Smooth muscle cell (in vitro differentiated cells): ENCODE results near the gene MAD1L1. TPM values are rescaled to one million over a fixed set of nuclear protein-coding genes. Genes with fewer than 3 reads are reported as not detected.

Experiments used
- DNase-seq: peaks from one replicate; lab custom pipeline; 2025; ENCODE audit not compliant: unreplicated experiment; lab: John Stamatoyannopoulos, UW
- H2AFZ ChIP-seq: fragments of 200-600 bp; sonication (generic); 2 replicates; pipeline ENCODE4 v1.6.0; 2016; ENCODE audit warnings: antibody characterized with exemption, low read depth, mild to moderate bottlenecking
- H3F3A ChIP-seq: fragments of 200-600 bp; sonication (generic); 2 replicates; pipeline ENCODE4 v1.6.0; 2017; ENCODE audit warnings: antibody characterized with exemption, low read depth
- H3K27ac ChIP-seq: fragments of 200-600 bp; sonication (generic); 2 replicates; pipeline ENCODE4 v1.5.1; 2016; ENCODE audit warnings: low read depth, mild to moderate bottlenecking
- H3K27me3 ChIP-seq: fragments of 200-600 bp; sonication (generic); 2 replicates; pipeline ENCODE4 v1.6.1; 2016; ENCODE audit warnings: low read depth, mild to moderate bottlenecking
- H3K36me3 ChIP-seq: fragments of 200-600 bp; sonication (generic); 2 replicates; pipeline ENCODE4 v1.5.1; 2016; ENCODE audit warnings: low read depth
- H3K4me1 ChIP-seq: fragments of 200-600 bp; sonication (generic); 2 replicates; pipeline ENCODE4 v1.5.1; 2016; ENCODE audit warnings: low read depth
- H3K4me2 ChIP-seq: fragments of 200-600 bp; sonication (generic); 2 replicates; pipeline ENCODE4 v1.6.0; 2016; ENCODE audit warnings: mild to moderate bottlenecking
- H3K4me3 ChIP-seq: fragments of 200-600 bp; sonication (generic); 2 replicates; pipeline ENCODE4 v1.5.1; 2016; ENCODE audit warnings: mild to moderate bottlenecking
- H3K79me2 ChIP-seq: fragments of 200-600 bp; sonication (generic); 2 replicates; pipeline ENCODE4 v1.6.0; 2016; ENCODE audit warnings: low read depth, mild to moderate bottlenecking
- H3K9ac ChIP-seq: fragments of 200-600 bp; sonication (generic); 2 replicates; pipeline ENCODE4 v1.6.0; 2016; ENCODE audit warnings: low read depth
- H3K9me3 ChIP-seq: fragments of 200-600 bp; sonication (generic); replicated peaks from 2 replicates; pipeline ENCODE4 v1.5.1; 2016; ENCODE audit warnings: low read depth
- H4K20me1 ChIP-seq: fragments of 200-600 bp; sonication (generic); 2 replicates; pipeline ENCODE4 v1.6.0; 2016; ENCODE audit warnings: low read depth
- CTCF ChIP-seq: fragments of 200-600 bp; sonication (generic); IDR thresholded peaks from 2 replicates; pipeline ENCODE4 v1.5.1; 2017; ENCODE audit warnings: borderline replicate concordance, mild to moderate bottlenecking, antibody characterized with exemption; ENCODE audit not compliant: insufficient read depth, poor library complexity, severe bottlenecking
- WGBS: methylation state at CpG from one replicate; pipeline ENCODE4 v1.1.7; 2016; ENCODE audit warnings: low lambda C conversion rate; 5-methylcytosine and 5-hydroxymethylcytosine counted together
- polyA plus RNA-seq: library from polyadenylated mRNA; unstranded; fragments of >200 nt; fragmentation: Nextera tagmentation; extraction: Ambion mirVana; gene quantifications from 2 replicates; pipeline ENCODE4 v1.2.1, GENCODE V29; 2016
- total RNA-seq: library from RNA; depleted of rRNA; stranded (reverse); fragments of >200 nt; gene quantifications from 2 replicates; pipeline ENCODE4 v1.2.3, GENCODE V29; 2014

Gene MAD1L1
- total and polyA plus RNA-seq, 2 experiments from 2014 or later: 33.4 to 60.7 TPM

DNA sequence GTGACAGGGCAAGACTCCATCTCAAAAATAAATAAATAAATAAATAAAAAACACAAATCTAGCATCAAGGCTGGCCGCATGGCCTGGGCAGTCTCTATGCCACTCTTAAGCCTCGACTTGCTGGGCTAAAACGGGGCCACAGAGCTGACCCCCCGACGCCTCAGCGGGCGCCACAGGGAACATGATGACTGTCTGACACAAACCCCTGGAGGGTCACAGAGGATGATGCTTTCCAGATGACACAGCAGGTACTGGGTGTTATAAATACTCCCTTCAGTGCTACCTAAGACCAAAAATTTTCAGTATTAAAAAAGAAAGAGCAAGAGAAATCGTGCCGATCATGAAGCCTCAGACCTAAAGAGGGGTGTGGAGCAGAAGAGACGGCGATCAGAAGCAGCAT, 176.8 kb downstream of the MAD1L1 start:
- H3K27ac ChIP-seq: no peak overlapping the region
- no peaks in the 10 kb centered on the region for H3K4me1 ChIP-seq
- no peak for DNase-seq
- no peak for TF ChIP-seq CTCF
- WGBS: 98% methylated on average over 11 of the region's 11 CpGs
- no peaks in the 10 kb centered on the region for H3K36me3 ChIP-seq
- H2AFZ ChIP-seq: no peak overlapping the region
- no peak overlapping the region for H3K4me2 ChIP-seq
- no peaks in the 10 kb centered on the region for H3K27me3 ChIP-seq
- no peaks in the 10 kb centered on the region for H3K79me2 ChIP-seq
- H3K4me3 ChIP-seq: no peak overlapping the region
- peaks cover 8% of the 10 kb centered on the region for H4K20me1 ChIP-seq
- no peaks in the 10 kb centered on the region for H3K9me3 ChIP-seq
- H3F3A ChIP-seq: no peaks in the 10 kb centered on the region
- no peak overlapping the region for H3K9ac ChIP-seq

GRCh38 chr7:2054927-2055326, 177.8 kb downstream of the MAD1L1 start:
- H3K4me1 ChIP-seq: no peaks in the 10 kb centered on the region
- no peak overlapping the region for H3K27ac ChIP-seq
- no peak for DNase-seq
- H3K4me2 ChIP-seq: no peak overlapping the region
- H3K79me2 ChIP-seq: no peaks in the 10 kb centered on the region
- no peak overlapping the region for H2AFZ ChIP-seq
- H3K36me3 ChIP-seq: no peaks in the 10 kb centered on the region
- H3K9me3 ChIP-seq: no peaks in the 10 kb centered on the region
- no peak overlapping the region for H3K4me3 ChIP-seq
- no peak for TF ChIP-seq CTCF
- H3K9ac ChIP-seq: no peak overlapping the region
- H4K20me1 ChIP-seq: peaks cover 17% of the 10 kb centered on the region
- H3F3A ChIP-seq: no peaks in the 10 kb centered on the region
- 97% methylated on average over 17 of the region's 17 CpGs for WGBS
- no peaks in the 10 kb centered on the region for H3K27me3 ChIP-seq

DNA sequence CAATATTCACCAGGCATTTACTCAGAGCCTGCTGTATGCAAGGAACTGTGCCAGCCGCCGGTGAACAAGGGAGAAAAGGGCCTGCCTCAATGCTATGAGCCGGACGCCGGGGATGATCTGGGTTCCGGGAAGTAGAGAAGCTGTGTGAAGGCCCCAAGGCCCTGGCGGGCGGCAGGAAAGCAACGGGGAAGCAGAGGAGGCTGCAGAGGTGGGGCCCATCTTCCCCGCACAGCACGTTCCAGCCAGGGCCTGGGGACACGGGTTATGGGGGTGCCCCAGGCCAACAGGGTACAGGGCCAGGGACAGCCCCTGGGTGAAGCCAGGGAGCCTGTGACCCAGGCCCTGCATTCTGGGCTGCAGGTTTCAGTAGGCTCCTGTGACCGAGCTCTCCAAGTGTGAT, 179.3 kb downstream of the MAD1L1 start:
- WGBS: 98% methylated on average over 13 of the region's 13 CpGs
- no peak overlapping the region for H3K4me3 ChIP-seq
- H3F3A ChIP-seq: no peaks in the 10 kb centered on the region
- no peak overlapping the region for H3K4me2 ChIP-seq
- H3K9me3 ChIP-seq: no peaks in the 10 kb centered on the region
- no peak for TF ChIP-seq CTCF
- no peak overlapping the region for H3K9ac ChIP-seq
- H3K27ac ChIP-seq: no peak overlapping the region
- DNase-seq: no peak
- no peaks in the 10 kb centered on the region for H3K36me3 ChIP-seq
- H4K20me1 ChIP-seq: peaks cover 31% of the 10 kb centered on the region
- no peak overlapping the region for H2AFZ ChIP-seq
- no peaks in the 10 kb centered on the region for H3K4me1 ChIP-seq
- no peaks in the 10 kb centered on the region for H3K79me2 ChIP-seq
- no peaks in the 10 kb centered on the region for H3K27me3 ChIP-seq

- Histone ChIP-seq H4K20me1 (peaks cover 37% of the 10 kb centered on the region), H3K4me2 (no peak overlapping the region), H3K79me2 (no peaks in the 10 kb centered on the region), H3K9me3 (no peaks in the 10 kb centered on the region), H2AFZ (no peak overlapping the region), H3K9ac (no peak overlapping the region), H3K27ac (no peak overlapping the region), H3K4me1 (no peaks in the 10 kb centered on the region), H3K36me3 (no peaks in the 10 kb centered on the region), H3F3A (no peaks in the 10 kb centered on the region), H3K27me3 (no peaks in the 10 kb centered on the region), H3K4me3 (no peak overlapping the region)
- no peak for DNase-seq
- no peak for TF ChIP-seq CTCF
- 93% methylated on average over 13 of the region's 13 CpGs for WGBS
These were observed 180.1 kb downstream of the MAD1L1 start for GRCh38 chr7:2052657-2053048.
